Measurements from ENCODE around the gene C1orf198. TPM values are rescaled to one million over a fixed set of nuclear protein-coding genes. Genes with fewer than 3 reads are reported as not detected.

C1orf198 gene
- total and polyA plus RNA-seq, 4 donors, result 3.9 to 11.1 (median 10.4) TPM

- no peaks in the 10 kb centered on the region for H3K4me1 ChIP-seq (ENCODE audit: control insufficient read depth in 4 of 4, insufficient read depth in 4 of 4, low read length in 3 of 4)
- WGBS, result 89% methylated on average over 3 of the region's 3 CpGs
- no peak for TF ChIP-seq REST (IDR thresholded peaks at IDR 0.05)
- TF ChIP-seq JUND (IDR thresholded peaks at IDR 0.05), result no peak
- TF ChIP-seq RXRA (IDR thresholded peaks at IDR 0.05), result no peak
- no peak for DNase-seq (ENCODE audit: low spot score)
- no peak overlapping the region for H3K27ac ChIP-seq (ENCODE audit: low read depth in 1 of 2, low read length in 2 of 2)
- no peak overlapping the region for H3K4me3 ChIP-seq (ENCODE audit: low read depth in 1 of 3, low read length in 3 of 3)
- no peaks in the 10 kb centered on the region for H3K27me3 ChIP-seq (ENCODE audit: control insufficient read depth in 4 of 4, insufficient read depth in 4 of 4, low read length in 3 of 4)
- H3K9me3 ChIP-seq (ENCODE audit: control insufficient read depth in 4 of 4, low read length in 3 of 4), result peaks cover 0 to 3% (median under 1%) of the 10 kb centered on the region in 4 donors
- no peak overlapping the region for H3K9ac ChIP-seq (ENCODE audit: low read depth in 1 of 2, low read length in 2 of 2)
- H3K36me3 ChIP-seq (ENCODE audit: control insufficient read depth in 4 of 4, insufficient read depth in 3 of 4, low read depth in 1 of 4, low read length in 3 of 4), result no peaks in the 10 kb centered on the region
Measured at GRCh38 chr1:230807561-230808280, 60.6 kb downstream of the C1orf198 start.

- Histone ChIP-seq H3K9ac (ENCODE audit: low read depth in 1 of 2, low read length in 2 of 2) (no peak overlapping the region), H3K9me3 (ENCODE audit: control insufficient read depth in 4 of 4, low read length in 3 of 4) (no peaks in the 10 kb centered on the region), H3K4me3 (ENCODE audit: low read depth in 1 of 3, low read length in 3 of 3) (no peak overlapping the region), H3K4me1 (ENCODE audit: control insufficient read depth in 4 of 4, insufficient read depth in 4 of 4, low read length in 3 of 4) (no peaks in the 10 kb centered on the region), H3K27me3 (ENCODE audit: control insufficient read depth in 4 of 4, insufficient read depth in 4 of 4, low read length in 3 of 4) (no peaks in the 10 kb centered on the region), H3K27ac (ENCODE audit: low read depth in 1 of 2, low read length in 2 of 2) (no peak overlapping the region), H3K36me3 (ENCODE audit: control insufficient read depth in 4 of 4, insufficient read depth in 3 of 4, low read depth in 1 of 4, low read length in 3 of 4) (no peaks in the 10 kb centered on the region)
- TF ChIP-seq HNF4A (conservative IDR thresholded peaks at IDR 0.05), result no peak
- TF ChIP-seq JUND (IDR thresholded peaks at IDR 0.05), result no peak
- no peak for TF ChIP-seq ATF3 (IDR thresholded peaks at IDR 0.05)
- no peak for TF ChIP-seq RAD21 (IDR thresholded peaks at IDR 0.05)
- no peak for TF ChIP-seq EGR1 (IDR thresholded peaks at IDR 0.05; ENCODE audit: low read depth in 2 of 2)
- no peak for TF ChIP-seq REST (IDR thresholded peaks at IDR 0.05)
- TF ChIP-seq RXRA (IDR thresholded peaks at IDR 0.05), result no peak
- no peak for TF ChIP-seq TAF1 (conservative IDR thresholded peaks at IDR 0.05)
- no peak for TF ChIP-seq MAX (IDR thresholded peaks at IDR 0.05)
- TF ChIP-seq CTCF (IDR thresholded peaks at IDR 0.05; ENCODE audit: low read depth, low read length, missing input control), result no peak
- no peak for TF ChIP-seq FOXA2 (IDR thresholded peaks at IDR 0.05)
- no peak for TF ChIP-seq ZBTB33 (IDR thresholded peaks at IDR 0.05)
- no peak for TF ChIP-seq GABPA (IDR thresholded peaks at IDR 0.05 in 1 of 2, conservative IDR thresholded peaks at IDR 0.05 in 1 of 2)
- no peak for TF ChIP-seq SP1 (IDR thresholded peaks at IDR 0.05)
- no peak for TF ChIP-seq HNF4G (IDR thresholded peaks at IDR 0.05)
- TF ChIP-seq FOXA1 (IDR thresholded peaks at IDR 0.05), result no peak
- no peak for DNase-seq (ENCODE audit: low spot score)
- WGBS, result 92% methylated on average over 5 of the region's 5 CpGs
Measured at GRCh38 chr1:230807029-230807428, 61.3 kb downstream of the C1orf198 start.
